Activated T-cell treated with anti-CD3 and anti-CD28 coated beads for 48 hours (primary cell): Measurements from ENCODE around the gene ZNF555.

Source experiments
- DNase-seq: peaks from one replicate; pipeline ENCODE4 v3.0.0-alpha.2; 2020; ENCODE audit warnings: low read depth

Gene ZNF555

GRCh38 chr19:2824129-2824528 is 17.1 kb upstream of the ZNF555 start:
- no peak for DNase-seq

- DNase-seq = no peak
Measured at GRCh38 chr19:2827022-2827421, 14.3 kb upstream of the ZNF555 start.

GRCh38 chr19:2827840-2828489 is 13.3 kb upstream of the ZNF555 start:
- no peak for DNase-seq

- no peak for DNase-seq
Measured at GRCh38 chr19:2834294-2834871, 6.9 kb upstream of the ZNF555 start.

- DNase-seq = no peak
Measured at GRCh38 chr19:2837430-2837829, 3.8 kb upstream of the ZNF555 start.

- no peak for DNase-seq
Measured at GRCh38 chr19:2841855-2842574, 740 bp downstream of the ZNF555 start.

GRCh38 chr19:2845107-2845506 is 3.8 kb downstream of the ZNF555 start:
- DNase-seq = no peak

GRCh38 chr19:2846180-2846894 is 5.1 kb downstream of the ZNF555 start:
- no peak for DNase-seq

- no peak for DNase-seq
Measured at GRCh38 chr19:2847507-2847906, 6.2 kb downstream of the ZNF555 start.

GRCh38 chr19:2848616-2849015 is 7.3 kb downstream of the ZNF555 start:
- DNase-seq = no peak

- DNase-seq = no peak
Measured at GRCh38 chr19:2850256-2850925, 9.1 kb downstream of the ZNF555 start.

GRCh38 chr19:2852598-2852997 is 11.3 kb downstream of the ZNF555 start:
- DNase-seq = no peak

- DNase-seq = no peak
Measured at GRCh38 chr19:2853015-2853606, 11.8 kb downstream of the ZNF555 start.

GRCh38 chr19:2854849-2855248 is 13.6 kb downstream of the ZNF555 start:
- no peak for DNase-seq

GRCh38 chr19:2856457-2857050 is 15.3 kb downstream of the ZNF555 start:
- DNase-seq = no peak

- no peak for DNase-seq
Measured at GRCh38 chr19:2858864-2859263, 17.6 kb downstream of the ZNF555 start.

GRCh38 chr19:2863816-2864215 is 22.5 kb downstream of the ZNF555 start:
- no peak for DNase-seq

GRCh38 chr19:2865334-2866100 is 24.2 kb downstream of the ZNF555 start:
- no peak for DNase-seq

- no peak for DNase-seq
Measured at GRCh38 chr19:2866495-2867024, 25.3 kb downstream of the ZNF555 start.
